ENCODE data around the gene ANXA4.

DNA sequence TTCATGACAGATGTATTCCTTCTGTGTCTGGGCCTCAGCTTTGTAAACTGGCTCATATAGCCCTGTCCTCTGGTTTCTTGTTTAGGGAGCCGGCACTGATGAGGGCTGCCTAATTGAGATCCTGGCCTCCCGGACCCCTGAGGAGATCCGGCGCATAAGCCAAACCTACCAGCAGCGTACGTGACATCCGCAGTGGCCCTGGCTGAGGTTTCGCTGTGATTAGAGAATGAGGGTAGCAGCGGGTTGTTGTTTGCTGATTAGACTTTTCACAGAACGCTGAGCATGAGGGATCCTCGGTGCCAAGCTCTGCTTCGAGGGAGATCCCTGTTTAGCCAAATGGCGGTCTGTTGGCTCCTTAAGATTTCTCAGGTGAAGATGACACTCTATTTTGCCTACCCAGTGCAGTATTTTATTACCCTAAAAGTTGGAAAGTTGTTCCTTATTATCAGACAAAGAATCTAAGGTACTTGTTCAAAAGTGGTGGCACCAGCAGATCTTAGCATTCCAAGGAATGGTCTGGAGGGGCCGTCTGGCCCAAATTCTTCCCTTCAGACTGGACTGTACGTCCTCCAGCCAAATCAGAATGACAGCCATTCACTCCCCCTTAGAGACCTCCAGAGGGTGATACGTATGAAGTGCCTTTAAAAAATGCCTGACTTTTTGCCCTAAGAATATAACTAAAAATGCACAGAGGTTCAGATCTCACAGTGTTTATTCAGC is 66.0 kb downstream of the ANXA4 start:
- TF ChIP-seq POLR2A (IDR thresholded peaks at IDR 0.05) (no peak), POLR2AphosphoS5 (IDR thresholded peaks at IDR 0.05; ENCODE audit: insufficient read depth in 1 of 2, low read depth in 1 of 2) (no peak)
- TF ChIP-seq, protein P1, sequence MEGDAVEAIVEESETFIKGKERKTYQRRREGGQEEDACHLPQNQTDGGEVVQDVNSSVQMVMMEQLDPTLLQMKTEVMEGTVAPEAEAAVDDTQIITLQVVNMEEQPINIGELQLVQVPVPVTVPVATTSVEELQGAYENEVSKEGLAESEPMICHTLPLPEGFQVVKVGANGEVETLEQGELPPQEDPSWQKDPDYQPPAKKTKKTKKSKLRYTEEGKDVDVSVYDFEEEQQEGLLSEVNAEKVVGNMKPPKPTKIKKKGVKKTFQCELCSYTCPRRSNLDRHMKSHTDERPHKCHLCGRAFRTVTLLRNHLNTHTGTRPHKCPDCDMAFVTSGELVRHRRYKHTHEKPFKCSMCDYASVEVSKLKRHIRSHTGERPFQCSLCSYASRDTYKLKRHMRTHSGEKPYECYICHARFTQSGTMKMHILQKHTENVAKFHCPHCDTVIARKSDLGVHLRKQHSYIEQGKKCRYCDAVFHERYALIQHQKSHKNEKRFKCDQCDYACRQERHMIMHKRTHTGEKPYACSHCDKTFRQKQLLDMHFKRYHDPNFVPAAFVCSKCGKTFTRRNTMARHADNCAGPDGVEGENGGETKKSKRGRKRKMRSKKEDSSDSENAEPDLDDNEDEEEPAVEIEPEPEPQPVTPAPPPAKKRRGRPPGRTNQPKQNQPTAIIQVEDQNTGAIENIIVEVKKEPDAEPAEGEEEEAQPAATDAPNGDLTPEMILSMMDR (IDR thresholded peaks at IDR 0.05), result no peak

All from vagina (tissue), 2 donors.